H9 (cell line): Measurements from ENCODE around the gene TMEM86A. TPM values are rescaled to one million over a fixed set of nuclear protein-coding genes. Genes with fewer than 3 reads are reported as not detected.
"Not testable (repeated sequence)": the region's sequence is repeated elsewhere in the genome, so short reads cannot be mapped to it uniquely, and the experiment has no call there.

Source experiments
- DNase-seq: peaks from one replicate; pipeline ENCODE4 v3.0.0-alpha.2; 2017
- H2AFZ ChIP-seq: one replicate; pipeline ENCODE4 v1.6.1; 2013; ENCODE audit warnings: mild to moderate bottlenecking, low read length, control low read depth, moderate library complexity
- H2AK5ac ChIP-seq: 2 replicates; pipeline ENCODE4 v1.6.1; 2013; ENCODE audit warnings: low read length, control low read depth, mixed read lengths; ENCODE audit not compliant: insufficient read length
- H2BK120ac ChIP-seq: one replicate; pipeline ENCODE4 v1.6.1; 2013; ENCODE audit warnings: low read depth, mild to moderate bottlenecking, low read length, control low read depth, inconsistent platforms; ENCODE audit not compliant: poor library complexity, severe bottlenecking
- H2BK12ac ChIP-seq: 2 replicates; pipeline ENCODE4 v1.6.1; 2013; ENCODE audit warnings: low read length, control low read depth, mixed read lengths, low read depth; ENCODE audit not compliant: insufficient read length
- H2BK15ac ChIP-seq: 2 replicates; pipeline ENCODE4 v1.6.1; 2013; ENCODE audit warnings: low read depth, low read length, control low read depth
- H2BK20ac ChIP-seq: one replicate; pipeline ENCODE4 v1.6.1; 2013; ENCODE audit warnings: low read depth, mild to moderate bottlenecking, low read length, control low read depth, inconsistent platforms; ENCODE audit not compliant: poor library complexity, severe bottlenecking
- H2BK5ac ChIP-seq: 2 replicates; pipeline ENCODE4 v1.6.1; 2013; ENCODE audit warnings: low read length, control low read depth, mixed read lengths; ENCODE audit not compliant: insufficient read length
- H3K14ac ChIP-seq: 2 replicates; pipeline ENCODE4 v1.6.1; 2013; ENCODE audit warnings: low read length, control low read depth; ENCODE audit not compliant: insufficient read depth
- H3K18ac ChIP-seq: 2 replicates; pipeline ENCODE4 v1.6.1; 2013; ENCODE audit warnings: low read depth, mild to moderate bottlenecking, mixed read lengths, low read length, control low read depth; ENCODE audit not compliant: insufficient read length
- H3K23ac ChIP-seq: 2 replicates; pipeline ENCODE4 v1.6.1; 2013; ENCODE audit warnings: low read length, control low read depth, mixed read lengths, low read depth; ENCODE audit not compliant: insufficient read length
- H3K23me2 ChIP-seq: 2 replicates; pipeline ENCODE4 v1.6.1; 2013; ENCODE audit warnings: low read depth, mild to moderate bottlenecking, mixed read lengths, low read length, control low read depth; ENCODE audit not compliant: insufficient read length, poor library complexity, severe bottlenecking
- H3K27ac ChIP-seq: 2 replicates; pipeline ENCODE4 v1.5.1; 2013; ENCODE audit warnings: low read length, control low read depth, mixed read lengths, low read depth; ENCODE audit not compliant: insufficient read length
- H3K27me3 ChIP-seq: 2 replicates; pipeline ENCODE4 v1.6.1; 2013; ENCODE audit warnings: low read length, control low read depth, inconsistent platforms; ENCODE audit not compliant: insufficient read depth
- H3K4ac ChIP-seq: 2 replicates; pipeline ENCODE4 v1.6.1; 2013; ENCODE audit warnings: low read depth, mild to moderate bottlenecking, control low read depth, inconsistent platforms, low read length, moderate library complexity
- H3K4me1 ChIP-seq: 2 replicates; pipeline ENCODE4 v1.6.1; 2013; ENCODE audit warnings: low read length, control low read depth, inconsistent platforms; ENCODE audit not compliant: insufficient read depth
- H3K4me2 ChIP-seq: 2 replicates; pipeline ENCODE4 v1.6.1; 2013; ENCODE audit warnings: low read length, control low read depth, mixed read lengths; ENCODE audit not compliant: insufficient read length, insufficient read depth
- H3K56ac ChIP-seq: 2 replicates; pipeline ENCODE4 v1.6.1; 2013; ENCODE audit warnings: low read depth, mild to moderate bottlenecking, mixed read lengths, low read length, control low read depth; ENCODE audit not compliant: insufficient read length
- H3K79me1 ChIP-seq: 2 replicates; pipeline ENCODE4 v1.6.1; 2013; ENCODE audit warnings: low read depth, mild to moderate bottlenecking, moderate library complexity, low read length, control low read depth, inconsistent platforms; ENCODE audit not compliant: insufficient read depth, poor library complexity, severe bottlenecking
- H3K79me2 ChIP-seq: 2 replicates; pipeline ENCODE4 v1.6.1; 2013; ENCODE audit warnings: low read length, control low read depth, inconsistent platforms; ENCODE audit not compliant: insufficient read depth
- H3K9ac ChIP-seq: 2 replicates; pipeline ENCODE4 v1.6.1; 2013; ENCODE audit warnings: low read length, control low read depth, mixed read lengths; ENCODE audit not compliant: insufficient read length; ENCODE audit errors: extremely low read depth
- H3K9me3 ChIP-seq: one replicate; pipeline ENCODE4 v1.6.1; 2013; ENCODE audit warnings: low read depth, low read length, inconsistent platforms; ENCODE audit not compliant: control insufficient read depth
- H3T11ph ChIP-seq: one replicate; pipeline ENCODE4 v1.6.1; 2013; ENCODE audit warnings: mild to moderate bottlenecking, low read length, control low read depth, inconsistent platforms
- H4K20me1 ChIP-seq: one replicate; pipeline ENCODE4 v1.6.1; 2013; ENCODE audit not compliant: control insufficient read depth, insufficient read length, insufficient read depth
- H4K5ac ChIP-seq: 2 replicates; pipeline ENCODE4 v1.6.1; 2013; ENCODE audit warnings: low read depth, mild to moderate bottlenecking, mixed read lengths, low read length, control low read depth; ENCODE audit not compliant: insufficient read length
- H4K8ac ChIP-seq: replicated peaks from 2 replicates; pipeline ENCODE4 v1.6.1; 2013; ENCODE audit warnings: low read length, control low read depth, mixed read lengths, low read depth; ENCODE audit not compliant: insufficient read length
- H4K91ac ChIP-seq: 2 replicates; pipeline ENCODE4 v1.6.1; 2013; ENCODE audit warnings: low read depth, mild to moderate bottlenecking, moderate library complexity, mixed read lengths, low read length, control low read depth; ENCODE audit not compliant: insufficient read length
- H3K27ac Mint-ChIP-seq, 3 experiments: 2 replicates in 2 of 3; 3 replicates in 1 of 3; pipeline ENCODE4 v1.8.0; 2020 to 2021; ENCODE audit warnings: mixed read lengths in 3 of 3, mild to moderate bottlenecking in 1 of 3, moderate library complexity in 1 of 3
- H3K27me3 Mint-ChIP-seq: 2 replicates; pipeline ENCODE4 v1.8.0; 2021; ENCODE audit warnings: low read depth, mild to moderate bottlenecking, moderate library complexity, mixed read lengths
- H3K36me3 Mint-ChIP-seq, 3 experiments: 2 replicates in 2 of 3; 3 replicates in 1 of 3; pipeline ENCODE4 v1.8.0; 2020 to 2021; ENCODE audit warnings: low read depth in 3 of 3, mixed read lengths in 3 of 3; ENCODE audit not compliant: insufficient read depth in 1 of 3
- H3K4me1 Mint-ChIP-seq, 2 experiments: 2 replicates each; pipeline ENCODE4 v1.8.0; 2020; ENCODE audit warnings: mixed read lengths in 2 of 2
- H3K4me3 Mint-ChIP-seq, 2 experiments: 2 replicates in 1 of 2; 3 replicates in 1 of 2; pipeline ENCODE4 v1.8.0; 2020 to 2021; ENCODE audit warnings: mild to moderate bottlenecking in 2 of 2, mixed read lengths in 2 of 2, moderate library complexity in 1 of 2
- H3K9me3 Mint-ChIP-seq, 2 experiments: 2 replicates in 1 of 2; 3 replicates in 1 of 2; pipeline ENCODE4 v1.8.0; 2020; ENCODE audit warnings: mild to moderate bottlenecking in 2 of 2, mixed read lengths in 2 of 2, moderate library complexity in 1 of 2
- CTCF ChIP-seq: fragments of 200-600 bp; sonication (generic); conservative IDR thresholded peaks from 3 replicates; pipeline ENCODE4 v1.8.0; 2021; ENCODE audit warnings: antibody characterized with exemption, mild to moderate bottlenecking
- WGBS: extraction: QIAGEN DNeasy Blood & Tissue Kit; methylation state at CpG from one replicate; pipeline ENCODE4 v1.1.7; 2013; ENCODE audit warnings: missing lambda C conversion rate, low lambda C conversion rate, mixed read lengths; ENCODE audit not compliant: insufficient read length; ENCODE audit errors: extremely low coverage; 5-methylcytosine and 5-hydroxymethylcytosine counted together
- total RNA-seq: library from RNA; stranded (reverse); gene quantifications from 2 replicates; pipeline ENCODE4 v1.2.1, GENCODE V29; 2021

The TMEM86A gene
- total RNA-seq, 1 experiment from 2014 or later, result 2.3 TPM

- Histone ChIP-seq H3K56ac (no peak overlapping the region), H3K4ac (no peak overlapping the region), H3K23me2 (no peaks in the 10 kb centered on the region), H3K9ac (no peak overlapping the region), H2BK120ac (no peak overlapping the region), H2BK5ac (no peak overlapping the region), H2AK5ac (no peak overlapping the region), H3K4me2 (no peak overlapping the region), H2BK12ac (no peak overlapping the region), H3K79me1 (no peaks in the 10 kb centered on the region), H3K18ac (no peak overlapping the region), H3T11ph (no peak overlapping the region), H2BK15ac (no peak overlapping the region), H4K20me1 (no peaks in the 10 kb centered on the region), H3K79me2 (no peaks in the 10 kb centered on the region), H4K8ac (no peak overlapping the region), H3K23ac (no peak overlapping the region), H4K91ac (no peak overlapping the region), H3K27ac (no peak overlapping the region), H2BK20ac (no peak overlapping the region), H3K4me1 (no peaks in the 10 kb centered on the region; the same call in 1 of the 2 replicates), H4K5ac (no peak overlapping the region), H3K9me3 (no peaks in the 10 kb centered on the region), H3K27me3 (no peaks in the 10 kb centered on the region), H3K14ac (no peak overlapping the region), H2AFZ (no peak overlapping the region)
- no CpG with 5 or more reads among the region's 3 CpGs for WGBS
- no peak for DNase-seq
- no peak overlapping the region for H3K4me3 Mint-ChIP-seq
- TF ChIP-seq CTCF, result no peak
- no peak overlapping the region; a peak in 1 of 7 replicates for H3K27ac Mint-ChIP-seq
- no peaks in the 10 kb centered on the region for H3K36me3 Mint-ChIP-seq
- no peaks in the 10 kb centered on the region for H3K4me1 Mint-ChIP-seq
- no peaks in the 10 kb centered on the region for H3K27me3 Mint-ChIP-seq
- H3K9me3 Mint-ChIP-seq, result no peaks in the 10 kb centered on the region
Observed at GRCh38 chr11:18677560-18677959, 21.0 kb upstream of the TMEM86A start.

- not testable (repeated sequence) for H4K20me1 ChIP-seq, H3K27me3 Mint-ChIP-seq, H4K8ac ChIP-seq, H4K5ac ChIP-seq, H3K27ac Mint-ChIP-seq, H3K79me1 ChIP-seq, DNase-seq, H3K23me2 ChIP-seq, H3K4ac ChIP-seq, H3K4me1 Mint-ChIP-seq, H2BK5ac ChIP-seq, H3K4me3 Mint-ChIP-seq, H4K91ac ChIP-seq, H2AFZ ChIP-seq, H3K9ac ChIP-seq, H3K23ac ChIP-seq, H3K18ac ChIP-seq, H3K9me3 ChIP-seq, H2BK20ac ChIP-seq, H3K9me3 Mint-ChIP-seq, H3K79me2 ChIP-seq, H3K4me1 ChIP-seq, H3K27ac ChIP-seq, H3K36me3 Mint-ChIP-seq, H3K56ac ChIP-seq, H3K14ac ChIP-seq, H2AK5ac ChIP-seq, H3K4me2 ChIP-seq, H3T11ph ChIP-seq, H2BK120ac ChIP-seq, H3K27me3 ChIP-seq, H2BK12ac ChIP-seq, H2BK15ac ChIP-seq
- WGBS, result no CpG with 5 or more reads among the region's 1 CpG
Observed at GRCh38 chr11:18681949-18682348, 16.6 kb upstream of the TMEM86A start.
